Measurements from ENCODE around the gene SYNE1.
"Not testable (repeated sequence)": the region's sequence is repeated elsewhere in the genome, so short reads cannot be mapped to it uniquely, and the experiment has no call there.

SYNE1 gene

GRCh38 chr6:152330961-152331360 is 306.2 kb downstream of the SYNE1 start:
- no peak for DNase-seq (ENCODE audit: low read depth in 2 of 3, low spot score in 2 of 3)

- no peak for DNase-seq (ENCODE audit: low read depth in 2 of 3, low spot score in 2 of 3)
Observed at GRCh38 chr6:152329638-152330448, 307.3 kb downstream of the SYNE1 start.

GRCh38 chr6:152328200-152328599 is 309.0 kb downstream of the SYNE1 start:
- not testable (repeated sequence) for DNase-seq (ENCODE audit: low read depth in 2 of 3, low spot score in 2 of 3)

DNA sequence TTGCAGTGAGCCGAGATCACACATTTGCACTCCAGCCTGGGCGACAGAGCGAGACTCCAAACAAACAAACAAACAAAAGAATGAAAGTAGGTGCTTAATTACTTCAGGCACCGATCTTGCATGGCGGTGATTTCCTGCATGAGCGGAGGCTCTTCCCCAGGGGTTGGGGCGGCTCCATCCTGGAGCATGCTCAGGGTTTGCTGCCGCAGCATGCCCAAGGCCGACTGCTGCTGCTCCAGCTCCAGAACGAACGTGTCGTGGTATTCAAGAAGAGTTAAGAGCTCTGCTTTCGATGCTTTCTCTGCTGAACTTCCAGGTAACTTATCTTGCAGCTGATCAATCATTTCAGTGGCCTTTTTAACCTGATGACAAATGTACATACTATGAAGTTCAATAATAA is 313.8 kb downstream of the SYNE1 start:
- no peak for DNase-seq (ENCODE audit: low read depth in 2 of 3, low spot score in 2 of 3)

GRCh38 chr6:152318278-152318677 is 318.9 kb downstream of the SYNE1 start:
- no peak for DNase-seq (ENCODE audit: low read depth in 2 of 3, low spot score in 2 of 3)

- DNase-seq (ENCODE audit: low read depth in 2 of 3, low spot score in 2 of 3) = no peak
Observed at GRCh38 chr6:152316024-152316423, 321.1 kb downstream of the SYNE1 start.

DNA sequence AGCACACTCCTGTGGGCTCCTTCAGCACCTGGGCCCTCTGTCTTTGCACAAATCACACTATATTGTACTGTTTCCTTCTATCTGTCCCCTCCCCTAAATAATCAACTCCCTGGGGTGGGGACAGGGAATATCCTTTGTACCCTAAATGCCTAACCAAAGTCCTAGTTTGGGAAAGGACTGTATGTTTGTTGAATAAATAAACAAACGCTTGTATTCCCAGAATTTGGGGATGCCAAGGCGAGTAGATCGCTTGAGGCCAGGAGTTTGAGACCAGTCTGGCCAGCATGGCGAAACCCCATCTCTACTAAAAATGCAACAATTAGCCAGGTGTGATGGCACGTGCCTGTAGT is 322.7 kb downstream of the SYNE1 start:
- DNase-seq (ENCODE audit: low read depth in 2 of 3, low spot score in 2 of 3) = no peak

- no peak for DNase-seq (ENCODE audit: low read depth in 2 of 3, low spot score in 2 of 3)
Observed at GRCh38 chr6:152313542-152314482, 323.4 kb downstream of the SYNE1 start.

DNA sequence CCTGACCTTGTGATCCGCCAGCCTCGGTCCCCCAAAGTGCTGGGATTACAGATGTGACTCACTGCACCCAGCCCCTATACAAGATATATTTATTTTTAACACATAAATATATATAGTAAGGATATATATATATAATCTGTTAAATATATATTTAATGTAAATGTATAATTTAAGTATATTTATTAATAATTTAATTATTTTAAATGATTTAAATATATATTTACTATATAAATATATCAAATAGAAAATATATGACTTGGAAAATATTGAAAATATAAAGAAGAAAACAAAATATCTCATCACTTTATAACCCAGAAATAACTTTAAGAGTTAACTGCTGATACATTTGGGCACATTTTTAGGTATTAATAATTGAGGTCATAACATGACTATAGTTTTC is 324.7 kb downstream of the SYNE1 start:
- DNase-seq (ENCODE audit: low read depth in 2 of 3, low spot score in 2 of 3) = no peak

GRCh38 chr6:152310371-152310954 is 326.7 kb downstream of the SYNE1 start:
- no peak for DNase-seq (ENCODE audit: low read depth in 2 of 3, low spot score in 2 of 3)

DNA sequence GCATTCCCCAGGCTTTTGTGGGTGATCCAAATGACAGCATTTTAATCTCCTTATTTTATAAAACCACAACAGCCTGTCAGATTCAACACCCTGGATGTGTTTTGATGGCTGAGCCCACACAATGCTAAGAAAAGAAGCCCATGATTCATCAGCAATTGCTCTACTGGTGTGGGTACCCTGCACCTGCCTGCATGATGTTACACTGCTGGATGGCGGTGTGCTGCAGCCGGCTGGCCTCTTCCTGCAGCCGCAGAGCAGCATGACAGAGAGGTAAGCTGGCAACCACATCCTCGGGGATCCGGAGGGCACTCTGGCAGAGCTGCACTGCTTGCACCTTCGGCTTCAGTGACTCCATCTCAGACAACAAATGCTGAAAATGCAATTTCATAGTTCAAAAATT is 327.5 kb downstream of the SYNE1 start:
- DNase-seq (ENCODE audit: low read depth in 2 of 3, low spot score in 2 of 3) = peak; percentile 12 to 33 (median 29)

DNA sequence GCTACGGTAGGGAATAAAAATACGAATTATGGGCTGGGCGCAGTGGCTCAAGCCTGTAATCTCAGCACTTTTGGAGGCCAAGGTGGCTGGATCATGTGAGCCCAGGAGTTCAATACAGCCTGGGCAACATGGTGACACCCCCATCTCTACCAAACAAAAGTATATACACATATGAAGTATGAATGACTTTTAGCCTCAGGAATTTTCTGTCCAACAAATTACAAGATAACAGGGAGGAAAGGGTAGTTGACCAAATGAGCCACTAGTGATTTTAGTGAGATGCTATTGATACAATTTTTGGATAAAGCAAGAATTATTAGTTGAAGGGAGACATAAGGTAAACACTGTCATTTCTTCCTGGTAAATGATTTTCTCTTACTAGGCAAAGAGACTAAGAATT is 328.2 kb downstream of the SYNE1 start:
- DNase-seq (ENCODE audit: low read depth in 2 of 3, low spot score in 2 of 3) = no peak

GRCh38 chr6:152308306-152308705 is 328.9 kb downstream of the SYNE1 start:
- no peak for DNase-seq (ENCODE audit: low read depth in 2 of 3, low spot score in 2 of 3)

- DNase-seq (ENCODE audit: low read depth in 2 of 3, low spot score in 2 of 3) = no peak
Observed at GRCh38 chr6:152305672-152306071, 331.5 kb downstream of the SYNE1 start.

- DNase-seq (ENCODE audit: low read depth in 2 of 3, low spot score in 2 of 3) = peak; percentile 68 to 77 (median 72)
Observed at GRCh38 chr6:152301765-152302568, 335.2 kb downstream of the SYNE1 start.

GRCh38 chr6:152301021-152301764 is 336.0 kb downstream of the SYNE1 start:
- DNase-seq (ENCODE audit: low read depth in 2 of 3, low spot score in 2 of 3) = no peak

DNA sequence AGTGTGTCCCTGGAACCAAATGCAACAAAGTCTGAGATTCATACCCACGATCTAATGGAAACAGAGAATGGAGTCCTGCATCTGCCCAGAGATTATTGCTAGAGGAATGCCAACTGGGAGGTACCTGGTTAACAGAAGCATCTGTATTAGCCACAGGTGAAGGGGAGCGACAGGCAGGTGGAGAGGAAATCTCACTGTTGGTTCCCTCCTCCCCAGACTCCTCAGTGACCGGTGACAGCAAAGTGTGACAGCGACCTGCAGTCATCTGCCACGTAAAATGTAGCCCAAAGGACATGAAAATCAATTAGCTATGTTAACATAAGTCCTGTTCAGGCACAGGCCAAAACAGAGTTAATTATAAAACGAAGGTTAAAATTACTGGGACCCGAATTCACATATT is 336.6 kb downstream of the SYNE1 start:
- no peak for DNase-seq (ENCODE audit: low read depth in 2 of 3, low spot score in 2 of 3)

DNA sequence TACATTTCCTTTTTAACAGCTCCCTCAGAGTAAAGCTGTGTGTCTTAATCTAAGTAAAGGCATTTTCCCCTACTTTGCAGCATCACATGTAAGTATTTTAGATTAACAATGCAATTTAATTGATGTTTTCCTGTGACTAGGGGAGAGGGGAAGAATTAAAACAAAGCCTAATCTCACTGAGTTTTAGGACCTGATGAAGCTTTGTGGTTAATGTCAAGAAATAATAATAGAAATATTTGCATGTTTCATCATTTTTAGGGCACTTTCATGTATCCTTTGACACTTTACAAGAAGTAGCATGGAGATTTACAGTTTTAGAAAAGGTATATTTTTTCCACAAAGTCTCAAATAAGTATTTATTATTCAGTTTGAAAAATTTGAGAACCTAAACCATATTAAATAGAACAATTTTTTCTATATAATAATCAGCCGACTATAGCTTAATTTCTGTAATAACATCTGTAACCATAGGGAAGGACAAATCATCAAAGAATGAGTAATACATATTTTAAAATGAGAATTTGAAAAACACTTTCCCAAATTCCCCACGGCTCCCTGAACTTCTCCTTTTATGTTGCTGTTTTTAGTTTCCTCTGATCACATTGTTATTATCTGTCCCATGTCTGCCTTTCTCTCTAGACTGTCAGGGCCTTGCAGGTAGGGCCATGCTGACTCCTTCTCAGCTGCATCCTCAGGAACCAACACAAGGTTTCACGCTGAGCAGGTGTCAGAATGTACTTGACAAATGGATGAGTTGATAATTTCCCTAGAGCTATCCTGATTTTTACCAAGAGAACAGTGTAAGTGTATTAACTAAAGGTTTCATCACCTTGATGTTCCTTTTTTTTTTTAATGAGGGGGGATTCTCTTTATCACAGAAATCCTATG is 338.1 kb downstream of the SYNE1 start:
- DNase-seq (ENCODE audit: low read depth in 2 of 3, low spot score in 2 of 3) = no peak

GRCh38 chr6:152298055-152298647 is 339.0 kb downstream of the SYNE1 start:
- DNase-seq (ENCODE audit: low read depth in 2 of 3, low spot score in 2 of 3) = no peak
